A172 (cell line): ENCODE data around the gene TTBK1. TPM values are rescaled to one million over a fixed set of nuclear protein-coding genes. Genes with fewer than 3 reads are reported as not detected.

Source experiments
- DNase-seq: peaks from one replicate; pipeline ENCODE4 v3.0.0-alpha.2; 2015; ENCODE audit warnings: low spot score
- total RNA-seq: library from RNA; depleted of rRNA; stranded (reverse); fragments of >200 nt; shearing (Covaris generic); gene quantifications from 2 replicates; pipeline ENCODE4 v1.2.3, GENCODE V29; 2014

TTBK1 gene
- total RNA-seq, 1 experiment from 2014 or later = not detected

GRCh38 chr6:43223175-43223574, 20.1 kb upstream of the TTBK1 start:
- DNase-seq = no peak

- no peak for DNase-seq
These were observed 17.0 kb upstream of the TTBK1 start for GRCh38 chr6:43226192-43226851.

GRCh38 chr6:43228951-43229802, 14.1 kb upstream of the TTBK1 start, which contains the start of gene DNPH1:
TSS of gene DNPH1 (minus strand) at chr6:43229481. CDS start at chr6:43229456, 25 bp downstream.
- DNase-seq = peak; percentile 37

- DNase-seq = no peak
These were observed 13.3 kb upstream of the TTBK1 start for GRCh38 chr6:43229803-43230620.

- no peak for DNase-seq
These were observed 12.2 kb upstream of the TTBK1 start for GRCh38 chr6:43231053-43231452.

GRCh38 chr6:43231735-43232450, 11.4 kb upstream of the TTBK1 start:
- no peak for DNase-seq

GRCh38 chr6:43235841-43236240, 7.4 kb upstream of the TTBK1 start:
- no peak for DNase-seq

GRCh38 chr6:43239054-43239453, 4.2 kb upstream of the TTBK1 start:
- no peak for DNase-seq

- no peak for DNase-seq
These were observed 2.3 kb upstream of the TTBK1 start for GRCh38 chr6:43240950-43241349.

- no peak for DNase-seq
These were observed 1.8 kb upstream of the TTBK1 start for GRCh38 chr6:43241446-43241845.

GRCh38 chr6:43243664-43244321, 512 bp downstream of the TTBK1 start:
- DNase-seq = no peak

GRCh38 chr6:43246301-43247113, 3.2 kb downstream of the TTBK1 start:
- DNase-seq = peak; percentile 11

GRCh38 chr6:43247114-43247999, 4.1 kb downstream of the TTBK1 start:
- peak; percentile 14 for DNase-seq

GRCh38 chr6:43248101-43248500, 4.8 kb downstream of the TTBK1 start:
- no peak for DNase-seq

- no peak for DNase-seq
These were observed 5.5 kb downstream of the TTBK1 start for GRCh38 chr6:43248791-43249190.

- DNase-seq = no peak
These were observed 7.7 kb downstream of the TTBK1 start for GRCh38 chr6:43250992-43251373.

GRCh38 chr6:43253401-43253800, 10.1 kb downstream of the TTBK1 start:
- DNase-seq = no peak

GRCh38 chr6:43254138-43254817, 11.0 kb downstream of the TTBK1 start:
- DNase-seq = no peak

GRCh38 chr6:43254846-43255245, 11.6 kb downstream of the TTBK1 start:
- DNase-seq = no peak
